Spleen (tissue), 11 donors: Measurements from ENCODE around the gene TSPAN12. TPM values are rescaled to one million over a fixed set of nuclear protein-coding genes. Genes with fewer than 3 reads are reported as not detected.

Experiments used
- DNase-seq: peaks from one replicate; pipeline ENCODE4 v3.0.0-alpha.2; 2020
- H3K27ac ChIP-seq, 8 donors: fragments of 200-600 bp; sonication (generic) in 7 of 8; 1 replicate in 4 of 8; 2 replicates in 4 of 8; pipeline versions ENCODE4 v1.5.0 to v1.8.0; 2016 to 2021; ENCODE audit warnings: inconsistent platforms in 4 of 8, mild to moderate bottlenecking in 4 of 8, moderate library complexity in 1 of 8
- H3K27me3 ChIP-seq, 7 donors: fragments of 200-600 bp; sonication (generic) in 6 of 7; replicated peaks in 1 of 7; 1 replicate in 4 of 7; 2 replicates in 3 of 7; pipeline versions ENCODE4 v1.5.0 to v1.8.0; 2016 to 2021; ENCODE audit warnings: inconsistent platforms in 3 of 7, mild to moderate bottlenecking in 1 of 7
- H3K36me3 ChIP-seq, 6 donors: fragments of 200-600 bp; sonication (generic) in 5 of 6; 1 replicate in 4 of 6; 2 replicates in 2 of 6; pipeline versions ENCODE4 v1.5.0 to v1.8.0; 2016 to 2021; ENCODE audit warnings: inconsistent platforms in 2 of 6
- H3K4me1 ChIP-seq, 6 donors: fragments of 200-600 bp; sonication (generic) in 5 of 6; 1 replicate in 3 of 6; 2 replicates in 3 of 6; pipeline versions ENCODE4 v1.5.0 to v1.8.0; 2016 to 2021; ENCODE audit warnings: inconsistent platforms in 3 of 6
- H3K4me3 ChIP-seq, 8 donors: fragments of 200-600 bp; sonication (generic) in 7 of 8; 1 replicate in 4 of 8; 2 replicates in 4 of 8; pipeline versions ENCODE4 v1.5.0 to v1.8.0; 2016 to 2021; ENCODE audit warnings: inconsistent platforms in 4 of 8, mild to moderate bottlenecking in 4 of 8, moderate library complexity in 2 of 8
- H3K9me3 ChIP-seq, 8 donors: fragments of 200-600 bp; sonication (generic) in 7 of 8; 1 replicate in 4 of 8; 2 replicates in 4 of 8; pipeline versions ENCODE4 v1.5.0 to v1.8.0; 2016 to 2021; ENCODE audit warnings: inconsistent platforms in 4 of 8
- CTCF ChIP-seq, 11 experiments: fragments of 200-600 bp in 7 of 11; fragments of 450-650 bp in 4 of 11; sonication (generic) in 4 of 11; IDR thresholded peaks in 8 of 11; conservative IDR thresholded peaks in 3 of 11; 1 replicate in 7 of 11; 2 replicates in 4 of 11; pipeline versions ENCODE4 v1.4.0 to v1.8.0; 2016 to 2021; ENCODE audit warnings: antibody characterized with exemption in 11 of 11, inconsistent platforms in 4 of 11, mild to moderate bottlenecking in 1 of 11
- POLR2A ChIP-seq, 3 donors: fragments of 450-650 bp; IDR thresholded peaks; one replicate each; pipeline ENCODE4 v1.5.1; 2017; ENCODE audit warnings: antibody characterized with exemption in 3 of 3, mild to moderate bottlenecking in 1 of 3
- POLR2AphosphoS5 ChIP-seq, 3 donors: sonication (generic); formaldehyde crosslinking; IDR thresholded peaks; one replicate each; pipeline ENCODE4 v1.5.1; 2017; ENCODE audit warnings: antibody characterized with exemption in 3 of 3
- WGBS, 5 donors: extraction: QIAGEN DNeasy Blood & Tissue Kit in 3 of 5; methylation state at CpG; one replicate each; pipeline versions ENCODE4 v1.1.5 to v1.1.7; 2013 to 2018; 5-methylcytosine and 5-hydroxymethylcytosine counted together
- intact Hi-C: fragments of 100-400 bp; cut with DNase I; formaldehyde crosslinking; loops from one replicate; pipeline ENCODE4 v1.15.0; 2023; ENCODE audit warnings: low total_unique reads
- polyA plus RNA-seq, 3 donors: library from polyadenylated mRNA; stranded (reverse); fragments of 200-250 nt; gene quantifications; one replicate each; pipeline ENCODE4 v1.2.1, GENCODE V29; 2013
- total RNA-seq, 7 donors: library from RNA; depleted of rRNA in 3 of 7; stranded (reverse); fragments of >200 nt in 3 of 7; fragmentation: NEBNext Ultra II Directional in 4 of 7; extraction: Animal tissue kit (Norgen Biotek cat#: 25700) in 4 of 7; gene quantifications; one replicate each; pipeline versions ENCODE4 v1.1.0 to v1.2.1, GENCODE V29; 2016 to 2021
- donor health status: healthy with polysubstance abuse.
- donor health status: DM: no; HTN: no; CAD: no; lungs with moderate emphysema.
- donor health status: DM: no; HTN: no; CAD: no.
- donor health status: Bipolar disorder and iron deficiency.
- donor health status: healthy.
- donor health status: DM: no; HTN: no; CAD: no.
- donor health status: DM: yes; HTN: yes; CAD: no.

TSPAN12 gene
- total and polyA plus RNA-seq, 10 donors = 4.7 to 61.2 (median 41.4) TPM

GRCh38 chr7:120873401-120873800 is 15.5 kb upstream of the TSPAN12 start:
- no peak for DNase-seq
- no peaks in the 10 kb centered on the region for H3K36me3 ChIP-seq

DNA sequence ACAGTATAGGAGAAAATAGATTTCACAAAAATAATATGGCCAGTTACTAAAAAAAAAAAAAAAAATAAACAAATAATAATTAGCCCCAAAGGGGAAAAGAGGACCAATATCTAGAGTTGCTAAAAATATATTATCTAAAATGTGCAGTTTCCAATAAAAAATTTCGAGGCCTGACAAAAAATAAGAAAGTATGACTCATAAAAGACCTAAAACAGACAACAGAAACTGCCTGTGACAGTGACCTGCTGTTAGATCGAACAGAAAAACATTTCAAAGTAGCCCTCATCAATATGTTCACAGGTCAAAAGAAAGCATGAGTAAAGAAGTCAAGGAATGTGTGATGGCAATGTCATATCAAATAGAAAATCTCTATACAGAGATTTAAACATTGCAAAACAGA is 11.8 kb upstream of the TSPAN12 start:
- Histone ChIP-seq H3K9me3 (no peaks in the 10 kb centered on the region), H3K27me3 (no peaks in the 10 kb centered on the region), H3K27ac (no peak overlapping the region), H3K4me3 (no peak overlapping the region), H3K36me3 (no peaks in the 10 kb centered on the region), H3K4me1 (no peaks in the 10 kb centered on the region)
- intact Hi-C loops = no loop called here
- no peak for DNase-seq
- whole genome bisulfite sequencing, 5 donors = 61 to 74% (median 65%) methylated on average over 2 of the region's 2 CpGs
- TF ChIP-seq CTCF (IDR thresholded peaks at IDR 0.05 in 8 of 11, conservative IDR thresholded peaks at IDR 0.05 in 3 of 11) (no peak), POLR2AphosphoS5 (IDR thresholded peaks at IDR 0.05) (no peak), POLR2A (IDR thresholded peaks at IDR 0.05) (no peak)

More at GRCh38 chr7:120873401-120873800, 15.5 kb upstream of the TSPAN12 start:
- intact Hi-C loops = no loop called here
- 73 to 83% (median 77%) methylated on average over 4 of the region's 4 CpGs for WGBS, 5 donors
- Histone ChIP-seq H3K27ac (no peak overlapping the region), H3K27me3 (no peaks in the 10 kb centered on the region), H3K9me3 (no peaks in the 10 kb centered on the region), H3K4me3 (no peak overlapping the region), H3K4me1 (no peaks in the 10 kb centered on the region)
- TF ChIP-seq POLR2A (IDR thresholded peaks at IDR 0.05) (no peak), POLR2AphosphoS5 (IDR thresholded peaks at IDR 0.05) (no peak), CTCF (IDR thresholded peaks at IDR 0.05 in 8 of 11, conservative IDR thresholded peaks at IDR 0.05 in 3 of 11) (no peak)

DNA sequence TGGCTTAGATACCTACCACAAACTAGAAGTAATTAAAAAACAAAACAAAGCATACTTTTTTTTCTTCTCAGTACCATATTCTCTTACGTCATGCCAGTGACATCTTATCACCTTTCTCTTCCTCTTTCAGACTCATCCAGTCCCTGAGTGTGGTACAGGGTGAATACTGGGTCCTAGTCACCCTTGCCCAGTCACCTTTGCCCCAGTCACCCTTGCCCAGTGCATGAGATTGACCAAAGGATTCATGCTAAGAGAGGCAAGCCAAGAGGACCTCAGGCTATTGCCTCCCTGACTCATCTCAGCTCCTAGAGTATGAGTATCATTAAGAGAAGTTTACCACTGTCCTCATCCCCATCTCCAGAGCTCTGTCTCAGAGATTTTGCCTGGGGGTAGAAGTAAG is 10.0 kb upstream of the TSPAN12 start:
- H3K36me3 ChIP-seq = no peaks in the 10 kb centered on the region
- H3K9me3 ChIP-seq = no peaks in the 10 kb centered on the region
- H3K4me1 ChIP-seq = no peaks in the 10 kb centered on the region
- peaks cover 0 to 5% (median 0%) of the 10 kb centered on the region in 7 donors for H3K27me3 ChIP-seq
- DNase-seq = no peak
- intact Hi-C loops = no loop called here
- 60 to 75% (median 71%) methylated on average over 1 of the region's 1 CpG for WGBS, 5 donors
- H3K4me3 ChIP-seq = no peak overlapping the region
- TF ChIP-seq CTCF (IDR thresholded peaks at IDR 0.05 in 8 of 11, conservative IDR thresholded peaks at IDR 0.05 in 3 of 11) (no peak), POLR2A (IDR thresholded peaks at IDR 0.05) (no peak)
- no peak overlapping the region for H3K27ac ChIP-seq

GRCh38 chr7:120865191-120865981 is 7.4 kb upstream of the TSPAN12 start:
- no peak overlapping the region for H3K27ac ChIP-seq
- intact Hi-C loops = no loop called here
- TF ChIP-seq POLR2A (IDR thresholded peaks at IDR 0.05) (no peak), CTCF (IDR thresholded peaks at IDR 0.05 in 8 of 11, conservative IDR thresholded peaks at IDR 0.05 in 3 of 11) (no peak), POLR2AphosphoS5 (IDR thresholded peaks at IDR 0.05) (no peak)
- no peaks in the 10 kb centered on the region for H3K9me3 ChIP-seq
- H3K36me3 ChIP-seq = no peaks in the 10 kb centered on the region
- H3K27me3 ChIP-seq = peaks cover 0 to 13% (median 0%) of the 10 kb centered on the region in 7 donors
- DNase-seq = no peak
- WGBS, 5 donors = 71 to 89% (median 79%) methylated on average over 1 of the region's 1 CpG
- no peaks in the 10 kb centered on the region for H3K4me1 ChIP-seq
- H3K4me3 ChIP-seq = no peak overlapping the region
